ENCODE results near the gene RAB4A. TPM values are rescaled to one million over a fixed set of nuclear protein-coding genes. Genes with fewer than 3 reads are reported as not detected.

The RAB4A gene
- total and polyA plus RNA-seq, 9 of the 15 experiments (the other 6 are each of a cell fraction or from before 2014, with no cell fraction given): 8.3 to 61.0 (median 26.7) TPM

DNA sequence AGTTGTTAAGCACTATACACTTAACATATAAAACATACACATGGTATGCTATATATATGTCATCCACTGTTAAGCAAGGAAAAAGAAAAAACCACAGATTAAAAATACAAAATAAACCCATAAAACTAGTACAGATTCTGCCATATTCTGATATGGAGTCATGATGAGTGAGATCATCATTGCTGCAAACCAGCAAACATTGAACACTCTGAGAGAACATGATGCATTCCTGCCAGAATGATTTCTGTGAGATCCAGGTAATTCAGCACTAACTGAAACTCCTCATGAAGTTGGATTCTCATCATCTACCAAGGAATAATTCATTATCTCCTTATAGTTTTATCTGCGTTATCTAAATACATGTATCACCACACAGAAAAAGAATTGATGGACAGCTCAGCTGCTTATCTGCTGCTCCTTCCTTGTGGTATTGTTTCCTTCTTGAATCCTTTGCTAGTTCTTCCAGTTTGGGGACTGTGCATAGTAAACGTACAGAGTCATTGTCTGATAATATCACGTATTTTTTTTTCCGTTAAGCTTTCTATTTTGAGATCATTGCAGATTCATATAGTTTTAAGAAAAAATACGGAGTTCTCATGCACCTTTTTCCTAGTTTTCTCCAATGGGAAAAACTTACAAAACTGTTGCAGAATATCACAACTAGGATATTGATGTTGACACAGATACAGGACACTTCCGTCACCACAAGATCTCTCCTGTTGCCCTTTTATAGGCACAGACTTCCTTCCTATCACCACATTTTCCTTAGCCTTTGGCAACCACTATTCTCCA, 9.3 kb downstream of the RAB4A start (continued):
- TF ChIP-seq, protein P1, sequence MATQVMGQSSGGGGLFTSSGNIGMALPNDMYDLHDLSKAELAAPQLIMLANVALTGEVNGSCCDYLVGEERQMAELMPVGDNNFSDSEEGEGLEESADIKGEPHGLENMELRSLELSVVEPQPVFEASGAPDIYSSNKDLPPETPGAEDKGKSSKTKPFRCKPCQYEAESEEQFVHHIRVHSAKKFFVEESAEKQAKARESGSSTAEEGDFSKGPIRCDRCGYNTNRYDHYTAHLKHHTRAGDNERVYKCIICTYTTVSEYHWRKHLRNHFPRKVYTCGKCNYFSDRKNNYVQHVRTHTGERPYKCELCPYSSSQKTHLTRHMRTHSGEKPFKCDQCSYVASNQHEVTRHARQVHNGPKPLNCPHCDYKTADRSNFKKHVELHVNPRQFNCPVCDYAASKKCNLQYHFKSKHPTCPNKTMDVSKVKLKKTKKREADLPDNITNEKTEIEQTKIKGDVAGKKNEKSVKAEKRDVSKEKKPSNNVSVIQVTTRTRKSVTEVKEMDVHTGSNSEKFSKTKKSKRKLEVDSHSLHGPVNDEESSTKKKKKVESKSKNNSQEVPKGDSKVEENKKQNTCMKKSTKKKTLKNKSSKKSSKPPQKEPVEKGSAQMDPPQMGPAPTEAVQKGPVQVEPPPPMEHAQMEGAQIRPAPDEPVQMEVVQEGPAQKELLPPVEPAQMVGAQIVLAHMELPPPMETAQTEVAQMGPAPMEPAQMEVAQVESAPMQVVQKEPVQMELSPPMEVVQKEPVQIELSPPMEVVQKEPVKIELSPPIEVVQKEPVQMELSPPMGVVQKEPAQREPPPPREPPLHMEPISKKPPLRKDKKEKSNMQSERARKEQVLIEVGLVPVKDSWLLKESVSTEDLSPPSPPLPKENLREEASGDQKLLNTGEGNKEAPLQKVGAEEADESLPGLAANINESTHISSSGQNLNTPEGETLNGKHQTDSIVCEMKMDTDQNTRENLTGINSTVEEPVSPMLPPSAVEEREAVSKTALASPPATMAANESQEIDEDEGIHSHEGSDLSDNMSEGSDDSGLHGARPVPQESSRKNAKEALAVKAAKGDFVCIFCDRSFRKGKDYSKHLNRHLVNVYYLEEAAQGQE (IDR thresholded peaks at IDR 0.05; ENCODE audit: borderline replicate concordance): peak; percentile 16; the same call in 1 of the 2 replicates
- TF ChIP-seq, protein P1 (CRISPR knock-in tag; IDR thresholded peaks at IDR 0.05; ENCODE audit: low read depth): no peak
- TF ChIP-seq GABPB2 (CRISPR knock-in tag; conservative IDR thresholded peaks at IDR 0.05) (no peak), SRSF9 (IDR thresholded peaks at IDR 0.05; ENCODE audit: borderline replicate concordance, low read depth, low read length) (no peak), NR3C1 (CRISPR knock-in tag; IDR thresholded peaks at IDR 0.05) (no peak), XRCC3 (IDR thresholded peaks at IDR 0.05) (no peak), MTA3 (IDR thresholded peaks at IDR 0.05; ENCODE audit: borderline replicate concordance) (no peak), CBX5 (IDR thresholded peaks at IDR 0.05; ENCODE audit: borderline replicate concordance, low read depth) (no peak), ZNF3 (CRISPR knock-in tag; IDR thresholded peaks at IDR 0.05) (no peak), ETV1 (tag; conservative IDR thresholded peaks at IDR 0.05; ENCODE audit: low read depth) (no peak), ELF2 (CRISPR knock-in tag; IDR thresholded peaks at IDR 0.05) (0 out of 2 replicates have a peak, but pooled peaks have one; percentile 33), SAFB (IDR thresholded peaks at IDR 0.05; ENCODE audit: borderline replicate concordance, low read depth, low read length) (no peak), KDM2B (CRISPR knock-in tag; IDR thresholded peaks at IDR 0.05) (no peak)
- TF ChIP-seq, protein P2, sequence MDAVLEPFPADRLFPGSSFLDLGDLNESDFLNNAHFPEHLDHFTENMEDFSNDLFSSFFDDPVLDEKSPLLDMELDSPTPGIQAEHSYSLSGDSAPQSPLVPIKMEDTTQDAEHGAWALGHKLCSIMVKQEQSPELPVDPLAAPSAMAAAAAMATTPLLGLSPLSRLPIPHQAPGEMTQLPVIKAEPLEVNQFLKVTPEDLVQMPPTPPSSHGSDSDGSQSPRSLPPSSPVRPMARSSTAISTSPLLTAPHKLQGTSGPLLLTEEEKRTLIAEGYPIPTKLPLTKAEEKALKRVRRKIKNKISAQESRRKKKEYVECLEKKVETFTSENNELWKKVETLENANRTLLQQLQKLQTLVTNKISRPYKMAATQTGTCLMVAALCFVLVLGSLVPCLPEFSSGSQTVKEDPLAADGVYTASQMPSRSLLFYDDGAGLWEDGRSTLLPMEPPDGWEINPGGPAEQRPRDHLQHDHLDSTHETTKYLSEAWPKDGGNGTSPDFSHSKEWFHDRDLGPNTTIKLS (IDR thresholded peaks at IDR 0.05; ENCODE audit: borderline replicate concordance, low read depth): no peak
- TF ChIP-seq, protein P3, sequence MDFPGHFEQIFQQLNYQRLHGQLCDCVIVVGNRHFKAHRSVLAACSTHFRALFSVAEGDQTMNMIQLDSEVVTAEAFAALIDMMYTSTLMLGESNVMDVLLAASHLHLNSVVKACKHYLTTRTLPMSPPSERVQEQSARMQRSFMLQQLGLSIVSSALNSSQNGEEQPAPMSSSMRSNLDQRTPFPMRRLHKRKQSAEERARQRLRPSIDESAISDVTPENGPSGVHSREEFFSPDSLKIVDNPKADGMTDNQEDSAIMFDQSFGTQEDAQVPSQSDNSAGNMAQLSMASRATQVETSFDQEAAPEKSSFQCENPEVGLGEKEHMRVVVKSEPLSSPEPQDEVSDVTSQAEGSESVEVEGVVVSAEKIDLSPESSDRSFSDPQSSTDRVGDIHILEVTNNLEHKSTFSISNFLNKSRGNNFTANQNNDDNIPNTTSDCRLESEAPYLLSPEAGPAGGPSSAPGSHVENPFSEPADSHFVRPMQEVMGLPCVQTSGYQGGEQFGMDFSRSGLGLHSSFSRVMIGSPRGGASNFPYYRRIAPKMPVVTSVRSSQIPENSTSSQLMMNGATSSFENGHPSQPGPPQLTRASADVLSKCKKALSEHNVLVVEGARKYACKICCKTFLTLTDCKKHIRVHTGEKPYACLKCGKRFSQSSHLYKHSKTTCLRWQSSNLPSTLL (IDR thresholded peaks at IDR 0.05): no peak
- TF ChIP-seq, protein P4, sequence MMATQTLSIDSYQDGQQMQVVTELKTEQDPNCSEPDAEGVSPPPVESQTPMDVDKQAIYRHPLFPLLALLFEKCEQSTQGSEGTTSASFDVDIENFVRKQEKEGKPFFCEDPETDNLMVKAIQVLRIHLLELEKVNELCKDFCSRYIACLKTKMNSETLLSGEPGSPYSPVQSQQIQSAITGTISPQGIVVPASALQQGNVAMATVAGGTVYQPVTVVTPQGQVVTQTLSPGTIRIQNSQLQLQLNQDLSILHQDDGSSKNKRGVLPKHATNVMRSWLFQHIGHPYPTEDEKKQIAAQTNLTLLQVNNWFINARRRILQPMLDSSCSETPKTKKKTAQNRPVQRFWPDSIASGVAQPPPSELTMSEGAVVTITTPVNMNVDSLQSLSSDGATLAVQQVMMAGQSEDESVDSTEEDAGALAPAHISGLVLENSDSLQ (IDR thresholded peaks at IDR 0.05): peak; percentile 96
